Measurements from ENCODE around the gene SNAPC5.

- TF ChIP-seq EP300 (IDR thresholded peaks at IDR 0.05; ENCODE audit: borderline replicate concordance): no peak
- no peak for TF ChIP-seq RAD21 (IDR thresholded peaks at IDR 0.05; ENCODE audit: low read depth)
- no peak for TF ChIP-seq MAX (IDR thresholded peaks at IDR 0.05)
- TF ChIP-seq EGR1 (IDR thresholded peaks at IDR 0.05): no peak
- no peak for TF ChIP-seq FOXM1 (IDR thresholded peaks at IDR 0.05; ENCODE audit: borderline replicate concordance, low read depth)
- no peak for TF ChIP-seq TCF12 (IDR thresholded peaks at IDR 0.05; ENCODE audit: low read depth)
- TF ChIP-seq TAF1 (IDR thresholded peaks at IDR 0.05; ENCODE audit: low read depth): no peak
- no peak for TF ChIP-seq YY1 (IDR thresholded peaks at IDR 0.05; ENCODE audit: low read depth)
- TF ChIP-seq REST (IDR thresholded peaks at IDR 0.05; ENCODE audit: low read depth): no peak
- TF ChIP-seq ZBTB7A (IDR thresholded peaks at IDR 0.05; ENCODE audit: low read depth): no peak
- no peak for TF ChIP-seq NFIC (IDR thresholded peaks at IDR 0.05)
- no peak for TF ChIP-seq TEAD4 (IDR thresholded peaks at IDR 0.05)
Observed at GRCh38 chr15:66477011-66477410, 20.6 kb downstream of the SNAPC5 start.

Measured in Ishikawa (cell line).